HG03108 (cell line): Measurements from ENCODE around the gene TRIM17.

Source experiments
- ATAC-seq: cut with Tn5 transposase; IDR thresholded peaks from one replicate; pipeline ENCODE4 v1.9.1; 2021; ENCODE audit warnings: moderate library complexity; ENCODE audit not compliant: unreplicated experiment

Gene TRIM17

GRCh38 chr1:228416217-228416933 lies at the start of gene TRIM17:
Gene TRIM17, minus strand, starts transcription at chr1:228416861. Its CDS starts 1,789 bp downstream, at chr1:228415072.
- ATAC-seq, result no peak

GRCh38 chr1:228465571-228466146 lies 49.0 kb upstream of the TRIM17 start:
- ATAC-seq, result no peak

- ATAC-seq, result no peak
Measured at GRCh38 chr1:228465141-228465540, 48.5 kb upstream of the TRIM17 start.

GRCh38 chr1:228464487-228464983 lies 47.9 kb upstream of the TRIM17 start:
- peak; percentile 67 for ATAC-seq

GRCh38 chr1:228463559-228464455 lies 47.1 kb upstream of the TRIM17 start:
- peak; percentile 53 for ATAC-seq

GRCh38 chr1:228463009-228463558 lies 46.4 kb upstream of the TRIM17 start:
- no peak for ATAC-seq

- no peak for ATAC-seq
Measured at GRCh38 chr1:228462560-228462959, 45.9 kb upstream of the TRIM17 start.

GRCh38 chr1:228460821-228461220 lies 44.2 kb upstream of the TRIM17 start:
- ATAC-seq, result no peak

GRCh38 chr1:228459091-228459993 lies 42.7 kb upstream of the TRIM17 start:
- no peak for ATAC-seq

GRCh38 chr1:228457396-228458176 lies 40.9 kb upstream of the TRIM17 start:
- ATAC-seq, result peak; percentile 88

GRCh38 chr1:228457017-228457395 lies 40.3 kb upstream of the TRIM17 start:
- peak; percentile 9 for ATAC-seq

GRCh38 chr1:228456252-228457016 lies 39.8 kb upstream of the TRIM17 start:
- ATAC-seq, result no peak

- no peak for ATAC-seq
Measured at GRCh38 chr1:228455715-228456114, 39.1 kb upstream of the TRIM17 start.

- no peak for ATAC-seq
Measured at GRCh38 chr1:228454238-228454637, 37.6 kb upstream of the TRIM17 start.

- ATAC-seq, result no peak
Measured at GRCh38 chr1:228453614-228454013, 37.0 kb upstream of the TRIM17 start.

GRCh38 chr1:228453022-228453560 lies 36.4 kb upstream of the TRIM17 start:
- ATAC-seq, result no peak

- no peak for ATAC-seq
Measured at GRCh38 chr1:228452194-228453021, 35.7 kb upstream of the TRIM17 start.
